Activated naive CD8-positive, alpha-beta T cell treated with anti-CD3 and anti-CD28 coated beads for 36 hours (primary cell): ENCODE measurements around the gene SLC7A6. TPM values are rescaled to one million over a fixed set of nuclear protein-coding genes. Genes with fewer than 3 reads are reported as not detected.

ENCODE experiments used
- DNase-seq: peaks from one replicate; pipeline ENCODE4 v3.0.0; 2021
- H3K27ac Mint-ChIP-seq: one replicate; pipeline ENCODE4 v1.8.0; 2022; ENCODE audit warnings: mild to moderate bottlenecking, moderate library complexity, mixed read lengths
- H3K27me3 Mint-ChIP-seq: one replicate; pipeline ENCODE4 v1.8.0; 2022; ENCODE audit warnings: mild to moderate bottlenecking, mixed read lengths
- H3K36me3 Mint-ChIP-seq: one replicate; pipeline ENCODE4 v1.8.0; 2021; ENCODE audit warnings: mild to moderate bottlenecking, mixed read lengths
- H3K4me1 Mint-ChIP-seq: one replicate; pipeline ENCODE4 v1.8.0; 2021; ENCODE audit warnings: mixed read lengths
- H3K4me3 Mint-ChIP-seq: one replicate; pipeline ENCODE4 v1.8.0; 2022; ENCODE audit warnings: mild to moderate bottlenecking, moderate library complexity, mixed read lengths
- H3K9me3 Mint-ChIP-seq: one replicate; pipeline ENCODE4 v1.8.0; 2022; ENCODE audit warnings: mixed read lengths
- total RNA-seq, 2 experiments: library from RNA; stranded (reverse); gene quantifications; one replicate each; pipeline ENCODE4 v1.2.3, GENCODE V29; 2021

Gene SLC7A6
- total RNA-seq: 10 to 100 TPM; 65.9 to 69.9 TPM

GRCh38 chr16:68264128-68265077, at the start of gene SLC7A6:
TSS of gene SLC7A6 (plus strand) at chr16:68264526. CDS start at chr16:68274727, 10,201 bp downstream.
- no peaks in the 10 kb centered on the region for H3K9me3 Mint-ChIP-seq
- H3K27ac Mint-ChIP-seq: peak within 1 kb of the TSS; percentile 95
- H3K36me3 Mint-ChIP-seq: peaks cover 27% of the 10 kb centered on the region
- DNase-seq: peak; percentile 90
- H3K4me1 Mint-ChIP-seq: peaks cover 48% of the 10 kb centered on the region
- no peaks in the 10 kb centered on the region for H3K27me3 Mint-ChIP-seq
- peak within 1 kb of the TSS; percentile 91 for H3K4me3 Mint-ChIP-seq

GRCh38 chr16:68214726-68215125, 49.6 kb upstream of the SLC7A6 start:
- peak overlapping the region; percentile 28 for H3K27ac Mint-ChIP-seq
- peaks cover 28% of the 10 kb centered on the region for H3K4me1 Mint-ChIP-seq

GRCh38 chr16:68215302-68215701, 49.0 kb upstream of the SLC7A6 start:
- Mint-ChIP-seq H3K4me1 (peaks cover 27% of the 10 kb centered on the region), H3K9me3 (no peaks in the 10 kb centered on the region), H3K27me3 (no peaks in the 10 kb centered on the region), H3K27ac (no peak overlapping the region), H3K36me3 (peaks cover 22% of the 10 kb centered on the region), H3K4me3 (no peak overlapping the region)
- DNase-seq: no peak

More at GRCh38 chr16:68214726-68215125, 49.6 kb upstream of the SLC7A6 start:
- Mint-ChIP-seq H3K4me3 (no peak overlapping the region), H3K27me3 (no peaks in the 10 kb centered on the region), H3K36me3 (peaks cover 25% of the 10 kb centered on the region), H3K9me3 (no peaks in the 10 kb centered on the region)
- DNase-seq: no peak

DNA sequence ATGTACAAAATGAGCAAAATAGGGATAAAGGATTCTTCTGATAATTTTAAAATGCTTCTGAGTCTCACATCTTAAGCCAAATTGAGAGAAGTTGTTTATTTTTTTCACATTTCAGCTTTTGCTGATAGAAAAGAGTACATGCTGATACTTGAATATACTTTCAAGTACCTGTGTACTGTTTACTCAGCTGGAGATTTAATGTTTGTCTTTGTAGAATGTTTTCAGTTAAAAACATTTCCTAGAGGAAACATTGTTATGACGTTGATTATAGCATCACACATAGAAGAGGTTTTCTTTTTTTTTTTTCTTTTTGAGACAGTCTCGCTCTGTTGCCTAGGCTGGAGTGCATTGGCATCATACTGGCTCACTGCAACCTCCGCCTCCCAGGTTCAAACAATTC, 48.1 kb upstream of the SLC7A6 start:
- no peak overlapping the region for H3K4me3 Mint-ChIP-seq
- peaks cover 19% of the 10 kb centered on the region for H3K4me1 Mint-ChIP-seq
- no peaks in the 10 kb centered on the region for H3K27me3 Mint-ChIP-seq
- peaks cover 16% of the 10 kb centered on the region for H3K36me3 Mint-ChIP-seq
- DNase-seq: no peak
- no peak overlapping the region for H3K27ac Mint-ChIP-seq
- H3K9me3 Mint-ChIP-seq: no peaks in the 10 kb centered on the region

DNA sequence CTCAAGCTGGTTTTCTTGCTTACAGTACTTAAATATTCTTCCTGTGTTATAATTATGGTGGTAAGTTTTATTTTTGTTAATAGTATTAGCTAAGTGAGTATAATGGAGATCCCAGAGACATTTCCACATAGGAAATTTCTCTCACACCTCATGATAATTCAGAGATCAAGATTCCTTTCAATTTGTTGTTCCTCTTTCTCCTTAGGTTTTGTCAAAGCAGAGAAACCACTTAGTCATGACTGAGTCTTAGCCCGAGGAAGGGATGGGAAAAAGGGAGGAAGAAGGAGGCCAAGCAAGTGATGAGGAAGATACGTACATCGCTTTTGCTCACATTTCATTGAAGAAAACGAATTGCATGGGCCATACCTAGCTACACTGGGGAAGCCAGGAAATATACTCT, 46.8 kb upstream of the SLC7A6 start:
- DNase-seq: no peak
- Mint-ChIP-seq H3K27me3 (no peaks in the 10 kb centered on the region), H3K36me3 (peaks cover 9% of the 10 kb centered on the region), H3K4me1 (peaks cover 10% of the 10 kb centered on the region), H3K27ac (peak overlapping the region; percentile 67), H3K4me3 (no peak overlapping the region), H3K9me3 (no peaks in the 10 kb centered on the region)

- peaks cover 7% of the 10 kb centered on the region for H3K36me3 Mint-ChIP-seq
- H3K4me3 Mint-ChIP-seq: no peak overlapping the region
- no peaks in the 10 kb centered on the region for H3K9me3 Mint-ChIP-seq
- no peak for DNase-seq
- no peaks in the 10 kb centered on the region for H3K27me3 Mint-ChIP-seq
- peak overlapping the region; percentile 67 for H3K27ac Mint-ChIP-seq
- H3K4me1 Mint-ChIP-seq: peaks cover 6% of the 10 kb centered on the region
Observed at GRCh38 chr16:68219725-68220351, 44.5 kb upstream of the SLC7A6 start.

GRCh38 chr16:68223072-68223471, 41.3 kb upstream of the SLC7A6 start:
- peaks cover 25% of the 10 kb centered on the region for H3K4me1 Mint-ChIP-seq
- no peak for DNase-seq
- H3K27me3 Mint-ChIP-seq: no peaks in the 10 kb centered on the region
- H3K36me3 Mint-ChIP-seq: peaks cover 2% of the 10 kb centered on the region
- no peaks in the 10 kb centered on the region for H3K9me3 Mint-ChIP-seq
- H3K4me3 Mint-ChIP-seq: no peak overlapping the region
- no peak overlapping the region for H3K27ac Mint-ChIP-seq

DNA sequence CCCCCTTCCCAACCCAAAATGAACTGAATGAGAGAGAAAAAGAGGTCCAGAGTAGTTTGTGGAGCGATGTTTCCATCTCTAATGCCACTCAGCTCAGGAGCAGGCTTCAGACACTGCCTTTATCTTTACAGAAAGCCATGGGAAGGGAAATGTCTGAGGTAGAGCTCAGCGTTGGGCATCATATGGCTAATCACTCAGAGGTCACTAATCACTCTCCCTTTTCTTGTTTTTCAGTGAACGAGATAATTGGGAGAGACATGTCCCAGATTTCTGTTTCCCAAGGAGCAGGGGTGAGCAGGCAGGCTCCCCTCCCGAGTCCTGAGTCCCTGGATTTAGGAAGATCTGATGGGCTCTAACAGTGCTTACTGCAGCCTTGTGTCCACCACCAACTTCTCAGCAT, 38.2 kb upstream of the SLC7A6 start:
- H3K27ac Mint-ChIP-seq: peak overlapping the region; percentile 67
- no peak for DNase-seq
- peaks cover 33% of the 10 kb centered on the region for H3K4me1 Mint-ChIP-seq
- peaks cover 6% of the 10 kb centered on the region for H3K36me3 Mint-ChIP-seq
- H3K9me3 Mint-ChIP-seq: no peaks in the 10 kb centered on the region
- no peak overlapping the region for H3K4me3 Mint-ChIP-seq
- no peaks in the 10 kb centered on the region for H3K27me3 Mint-ChIP-seq

DNA sequence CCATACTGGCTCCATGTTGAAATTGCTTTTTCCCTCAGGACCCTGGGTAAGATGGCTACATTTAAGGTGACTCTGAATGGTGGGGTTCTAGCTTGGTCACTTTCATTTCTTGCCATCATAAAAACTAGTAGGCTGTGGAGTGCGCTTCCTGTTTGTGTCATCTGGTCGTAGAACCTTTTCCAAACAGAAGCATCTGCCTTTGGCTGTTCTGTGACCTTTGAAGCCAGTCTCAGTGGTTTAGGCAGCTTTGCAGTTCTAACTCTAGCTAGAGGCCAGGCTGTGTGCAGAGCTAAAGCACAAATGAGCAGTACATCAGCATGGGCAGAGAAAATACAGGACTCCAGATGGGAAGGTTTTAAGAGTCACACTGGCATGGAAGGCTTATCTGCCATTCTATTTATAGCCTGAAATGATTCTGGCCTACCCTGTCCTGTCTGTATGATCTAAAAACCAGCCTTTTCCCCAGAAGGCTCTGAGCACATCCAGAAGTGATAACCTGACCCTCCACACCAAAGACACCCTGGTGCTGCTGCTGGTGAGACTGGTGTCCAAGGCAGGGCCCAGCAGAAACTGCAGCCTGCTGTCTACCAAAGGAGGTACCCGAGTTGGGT, 37.0 kb upstream of the SLC7A6 start:
- Mint-ChIP-seq H3K27me3 (no peaks in the 10 kb centered on the region), H3K4me1 (peaks cover 33% of the 10 kb centered on the region), H3K4me3 (no peak overlapping the region), H3K27ac (peak overlapping the region; percentile 87), H3K36me3 (peaks cover 6% of the 10 kb centered on the region), H3K9me3 (no peaks in the 10 kb centered on the region)
- DNase-seq: peak; percentile 48

- Mint-ChIP-seq H3K27ac (peak overlapping the region; percentile 87), H3K36me3 (peaks cover 6% of the 10 kb centered on the region), H3K4me3 (peak overlapping the region; percentile 25), H3K4me1 (peaks cover 37% of the 10 kb centered on the region), H3K27me3 (no peaks in the 10 kb centered on the region), H3K9me3 (no peaks in the 10 kb centered on the region)
- no peak for DNase-seq
Observed at GRCh38 chr16:68227850-68228553, 36.3 kb upstream of the SLC7A6 start.

GRCh38 chr16:68228652-68229051, 35.7 kb upstream of the SLC7A6 start:
- H3K36me3 Mint-ChIP-seq: peaks cover 6% of the 10 kb centered on the region
- H3K4me3 Mint-ChIP-seq: no peak overlapping the region
- H3K4me1 Mint-ChIP-seq: peaks cover 42% of the 10 kb centered on the region
- no peaks in the 10 kb centered on the region for H3K9me3 Mint-ChIP-seq
- DNase-seq: no peak
- no peaks in the 10 kb centered on the region for H3K27me3 Mint-ChIP-seq
- peak overlapping the region; percentile 69 for H3K27ac Mint-ChIP-seq

- H3K27ac Mint-ChIP-seq: peak overlapping the region; percentile 69
- no peaks in the 10 kb centered on the region for H3K9me3 Mint-ChIP-seq
- no peak overlapping the region for H3K4me3 Mint-ChIP-seq
- no peaks in the 10 kb centered on the region for H3K27me3 Mint-ChIP-seq
- peaks cover 43% of the 10 kb centered on the region for H3K4me1 Mint-ChIP-seq
- peaks cover 6% of the 10 kb centered on the region for H3K36me3 Mint-ChIP-seq
- DNase-seq: no peak
Observed at GRCh38 chr16:68229431-68230175, 34.7 kb upstream of the SLC7A6 start.

DNA sequence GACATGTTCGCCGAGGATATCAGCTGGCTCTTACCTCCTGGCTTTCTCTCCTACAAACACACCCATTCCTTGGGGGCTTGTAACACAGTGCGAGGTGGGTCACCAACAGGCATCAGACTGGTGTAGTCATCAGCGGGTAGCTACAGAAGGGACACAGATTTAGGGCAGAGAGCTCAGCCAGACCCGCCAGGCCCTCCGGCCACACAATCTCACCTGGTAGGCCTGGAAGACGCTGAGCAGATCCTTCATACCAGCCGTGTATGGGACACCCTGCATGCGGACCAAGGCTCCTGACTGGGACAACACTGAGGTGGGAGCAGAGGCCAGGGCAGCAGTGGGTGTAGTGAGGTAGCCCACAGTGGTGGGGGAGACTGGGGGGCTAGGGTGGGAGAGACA, 34.2 kb upstream of the SLC7A6 start:
- Mint-ChIP-seq H3K9me3 (no peaks in the 10 kb centered on the region), H3K4me3 (no peak overlapping the region), H3K27ac (no peak overlapping the region), H3K27me3 (no peaks in the 10 kb centered on the region), H3K4me1 (peaks cover 44% of the 10 kb centered on the region), H3K36me3 (peaks cover 6% of the 10 kb centered on the region)
- no peak for DNase-seq

DNA sequence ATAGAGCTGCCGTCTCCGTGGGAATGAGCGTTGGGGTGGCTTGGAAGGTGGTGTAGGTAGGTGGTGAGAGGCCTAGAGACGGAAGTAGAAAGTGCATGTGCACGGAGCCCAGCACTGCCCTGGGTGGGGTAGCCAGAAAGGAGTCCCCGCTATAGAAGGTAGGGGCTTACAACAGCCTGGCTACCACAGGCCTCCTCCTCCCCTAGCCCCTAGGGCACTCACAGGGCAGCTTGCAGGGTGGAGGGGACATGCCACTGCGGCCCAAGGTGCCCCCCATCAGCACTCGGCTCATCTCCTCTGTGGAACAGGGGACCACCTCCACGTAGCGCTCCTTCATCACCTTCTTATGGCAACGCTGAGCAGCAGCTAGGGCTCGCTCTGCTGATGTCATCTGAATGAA, 33.4 kb upstream of the SLC7A6 start:
- no peak for DNase-seq
- Mint-ChIP-seq H3K4me1 (peaks cover 36% of the 10 kb centered on the region), H3K4me3 (no peak overlapping the region), H3K27me3 (no peaks in the 10 kb centered on the region), H3K36me3 (peaks cover 6% of the 10 kb centered on the region), H3K27ac (no peak overlapping the region), H3K9me3 (no peaks in the 10 kb centered on the region)
